ENCODE data around the gene UROD. TPM values are rescaled to one million over a fixed set of nuclear protein-coding genes. Genes with fewer than 3 reads are reported as not detected.
"Not testable (repeated sequence)": the region's sequence is repeated elsewhere in the genome, so short reads cannot be mapped to it uniquely, and the experiment has no call there.

Gene UROD
- total and polyA plus RNA-seq, 4 donors, result 84.2 to 131 (median 95.7) TPM

- Histone ChIP-seq H3K27ac (ENCODE audit: low read depth, low read length) (no peak overlapping the region), H3K9me3 (ENCODE audit: control insufficient read depth, insufficient read depth, low read length) (no peaks in the 10 kb centered on the region), H3K27me3 (ENCODE audit: control insufficient read depth, insufficient read depth, low read length) (no peaks in the 10 kb centered on the region), H3K36me3 (ENCODE audit: control insufficient read depth, insufficient read depth, low read length) (no peaks in the 10 kb centered on the region), H3K4me3 (ENCODE audit: low read depth, low read length) (no peak overlapping the region), H3K4me1 (ENCODE audit: control insufficient read depth, insufficient read depth, low read length) (peaks cover 13% of the 10 kb centered on the region)
- 93% methylated on average over 20 of the region's 24 CpGs for WGBS (ENCODE audit: insufficient coverage)
- no peak for DNase-seq (ENCODE audit: low read depth in 4 of 6, low spot score in 6 of 6)
Observed at GRCh38 chr1:44988531-44989156, 23.4 kb upstream of the UROD start.

- DNase-seq (ENCODE audit: low read depth in 4 of 6, low spot score in 6 of 6), result no peak
- H3K4me1 ChIP-seq (ENCODE audit: control insufficient read depth, insufficient read depth, low read length), result no peaks in the 10 kb centered on the region
- H3K27ac ChIP-seq (ENCODE audit: low read depth, low read length), result no peak overlapping the region
- no peaks in the 10 kb centered on the region for H3K9me3 ChIP-seq (ENCODE audit: control insufficient read depth, insufficient read depth, low read length)
- no peaks in the 10 kb centered on the region for H3K27me3 ChIP-seq (ENCODE audit: control insufficient read depth, insufficient read depth, low read length)
- no peak overlapping the region for H3K4me3 ChIP-seq (ENCODE audit: low read depth, low read length)
- no peaks in the 10 kb centered on the region for H3K36me3 ChIP-seq (ENCODE audit: control insufficient read depth, insufficient read depth, low read length)
- WGBS (ENCODE audit: insufficient coverage), result 83% methylated on average over 4 of the region's 7 CpGs
Observed at GRCh38 chr1:44994309-44994898, 17.6 kb upstream of the UROD start.

- Histone ChIP-seq H3K4me3 (ENCODE audit: low read depth, low read length) (no peak overlapping the region), H3K27me3 (ENCODE audit: control insufficient read depth, insufficient read depth, low read length) (no peaks in the 10 kb centered on the region), H3K36me3 (ENCODE audit: control insufficient read depth, insufficient read depth, low read length) (no peaks in the 10 kb centered on the region), H3K9me3 (ENCODE audit: control insufficient read depth, insufficient read depth, low read length) (no peaks in the 10 kb centered on the region), H3K27ac (ENCODE audit: low read depth, low read length) (no peak overlapping the region), H3K4me1 (ENCODE audit: control insufficient read depth, insufficient read depth, low read length) (no peaks in the 10 kb centered on the region)
- DNase-seq (ENCODE audit: low read depth in 4 of 6, low spot score in 6 of 6), result no peak
- 70% methylated on average over 2 of the region's 7 CpGs for WGBS (ENCODE audit: insufficient coverage)
Observed at GRCh38 chr1:44995467-44996238, 16.4 kb upstream of the UROD start.

GRCh38 chr1:44999232-44999631, 12.8 kb upstream of the UROD start:
- DNase-seq (ENCODE audit: low read depth in 4 of 6, low spot score in 6 of 6), result no peak
- H3K27me3 ChIP-seq (ENCODE audit: control insufficient read depth, insufficient read depth, low read length), result no peaks in the 10 kb centered on the region
- no peaks in the 10 kb centered on the region for H3K4me1 ChIP-seq (ENCODE audit: control insufficient read depth, insufficient read depth, low read length)
- H3K27ac ChIP-seq (ENCODE audit: low read depth, low read length), result no peak overlapping the region
- WGBS (ENCODE audit: insufficient coverage), result no CpG with 5 or more reads among the region's 3 CpGs
- no peak overlapping the region for H3K4me3 ChIP-seq (ENCODE audit: low read depth, low read length)
- peaks cover 28% of the 10 kb centered on the region for H3K36me3 ChIP-seq (ENCODE audit: control insufficient read depth, insufficient read depth, low read length)
- no peaks in the 10 kb centered on the region for H3K9me3 ChIP-seq (ENCODE audit: control insufficient read depth, insufficient read depth, low read length)

- no peaks in the 10 kb centered on the region for H3K27me3 ChIP-seq (ENCODE audit: control insufficient read depth, insufficient read depth, low read length)
- no peaks in the 10 kb centered on the region for H3K4me1 ChIP-seq (ENCODE audit: control insufficient read depth, insufficient read depth, low read length)
- peaks cover 47% of the 10 kb centered on the region for H3K36me3 ChIP-seq (ENCODE audit: control insufficient read depth, insufficient read depth, low read length)
- 100% methylated on average over 1 of the region's 7 CpGs for WGBS (ENCODE audit: insufficient coverage)
- H3K9me3 ChIP-seq (ENCODE audit: control insufficient read depth, insufficient read depth, low read length), result no peaks in the 10 kb centered on the region
- H3K4me3 ChIP-seq (ENCODE audit: low read depth, low read length), result no peak overlapping the region
- DNase-seq (ENCODE audit: low read depth in 4 of 6, low spot score in 6 of 6), result no peak
- H3K27ac ChIP-seq (ENCODE audit: low read depth, low read length), result no peak overlapping the region
Observed at GRCh38 chr1:45001011-45001481, 11.0 kb upstream of the UROD start.

GRCh38 chr1:45001576-45001975, 10.5 kb upstream of the UROD start:
- not testable (repeated sequence) for DNase-seq (ENCODE audit: low read depth in 4 of 6, low spot score in 6 of 6); H3K9me3 ChIP-seq (ENCODE audit: control insufficient read depth, insufficient read depth, low read length); H3K4me1 ChIP-seq (ENCODE audit: control insufficient read depth, insufficient read depth, low read length); H3K27ac ChIP-seq (ENCODE audit: low read depth, low read length); H3K27me3 ChIP-seq (ENCODE audit: control insufficient read depth, insufficient read depth, low read length); H3K4me3 ChIP-seq (ENCODE audit: low read depth, low read length)
- WGBS (ENCODE audit: insufficient coverage), result 86% methylated on average over 5 of the region's 8 CpGs
- peaks cover 52% of the 10 kb centered on the region for H3K36me3 ChIP-seq (ENCODE audit: control insufficient read depth, insufficient read depth, low read length)

GRCh38 chr1:45002650-45003645, 9.1 kb upstream of the UROD start:
- no peak overlapping the region for H3K27ac ChIP-seq (ENCODE audit: low read depth, low read length)
- 94% methylated on average over 17 of the region's 17 CpGs for WGBS (ENCODE audit: insufficient coverage)

GRCh38 chr1:45003741-45004140, 8.3 kb upstream of the UROD start:
- Histone ChIP-seq H3K4me1 (ENCODE audit: control insufficient read depth, insufficient read depth, low read length) (no peaks in the 10 kb centered on the region), H3K27ac (ENCODE audit: low read depth, low read length) (no peak overlapping the region), H3K4me3 (ENCODE audit: low read depth, low read length) (no peak overlapping the region), H3K27me3 (ENCODE audit: control insufficient read depth, insufficient read depth, low read length) (no peaks in the 10 kb centered on the region), H3K9me3 (ENCODE audit: control insufficient read depth, insufficient read depth, low read length) (no peaks in the 10 kb centered on the region), H3K36me3 (ENCODE audit: control insufficient read depth, insufficient read depth, low read length) (peaks cover 74% of the 10 kb centered on the region)
- 95% methylated on average over 9 of the region's 14 CpGs for WGBS (ENCODE audit: insufficient coverage)
- no peak for DNase-seq (ENCODE audit: low read depth in 4 of 6, low spot score in 6 of 6)

More at GRCh38 chr1:45002650-45003645, 9.1 kb upstream of the UROD start:
- Histone ChIP-seq H3K36me3 (ENCODE audit: control insufficient read depth, insufficient read depth, low read length) (peaks cover 66% of the 10 kb centered on the region), H3K9me3 (ENCODE audit: control insufficient read depth, insufficient read depth, low read length) (no peaks in the 10 kb centered on the region), H3K4me3 (ENCODE audit: low read depth, low read length) (no peak overlapping the region), H3K27me3 (ENCODE audit: control insufficient read depth, insufficient read depth, low read length) (no peaks in the 10 kb centered on the region), H3K4me1 (ENCODE audit: control insufficient read depth, insufficient read depth, low read length) (no peaks in the 10 kb centered on the region)
- no peak for DNase-seq (ENCODE audit: low read depth in 4 of 6, low spot score in 6 of 6)

GRCh38 chr1:45004281-45004920, 7.7 kb upstream of the UROD start:
- Histone ChIP-seq H3K27me3 (ENCODE audit: control insufficient read depth, insufficient read depth, low read length) (no peaks in the 10 kb centered on the region), H3K4me1 (ENCODE audit: control insufficient read depth, insufficient read depth, low read length) (peaks cover under 1% of the 10 kb centered on the region), H3K27ac (ENCODE audit: low read depth, low read length) (no peak overlapping the region), H3K36me3 (ENCODE audit: control insufficient read depth, insufficient read depth, low read length) (peaks cover 80% of the 10 kb centered on the region), H3K4me3 (ENCODE audit: low read depth, low read length) (no peak overlapping the region), H3K9me3 (ENCODE audit: control insufficient read depth, insufficient read depth, low read length) (no peaks in the 10 kb centered on the region)
- 100% methylated on average over 1 of the region's 7 CpGs for WGBS (ENCODE audit: insufficient coverage)
- no peak for DNase-seq (ENCODE audit: low read depth in 4 of 6, low spot score in 6 of 6)
